Cortex of kidney (tissue), 1 donor: ENCODE data around the gene ARHGEF16.

Experiments used
- DNase-seq: peaks from one replicate; lab custom pipeline; 2025; lab: John Stamatoyannopoulos, UW

The ARHGEF16 gene

DNA sequence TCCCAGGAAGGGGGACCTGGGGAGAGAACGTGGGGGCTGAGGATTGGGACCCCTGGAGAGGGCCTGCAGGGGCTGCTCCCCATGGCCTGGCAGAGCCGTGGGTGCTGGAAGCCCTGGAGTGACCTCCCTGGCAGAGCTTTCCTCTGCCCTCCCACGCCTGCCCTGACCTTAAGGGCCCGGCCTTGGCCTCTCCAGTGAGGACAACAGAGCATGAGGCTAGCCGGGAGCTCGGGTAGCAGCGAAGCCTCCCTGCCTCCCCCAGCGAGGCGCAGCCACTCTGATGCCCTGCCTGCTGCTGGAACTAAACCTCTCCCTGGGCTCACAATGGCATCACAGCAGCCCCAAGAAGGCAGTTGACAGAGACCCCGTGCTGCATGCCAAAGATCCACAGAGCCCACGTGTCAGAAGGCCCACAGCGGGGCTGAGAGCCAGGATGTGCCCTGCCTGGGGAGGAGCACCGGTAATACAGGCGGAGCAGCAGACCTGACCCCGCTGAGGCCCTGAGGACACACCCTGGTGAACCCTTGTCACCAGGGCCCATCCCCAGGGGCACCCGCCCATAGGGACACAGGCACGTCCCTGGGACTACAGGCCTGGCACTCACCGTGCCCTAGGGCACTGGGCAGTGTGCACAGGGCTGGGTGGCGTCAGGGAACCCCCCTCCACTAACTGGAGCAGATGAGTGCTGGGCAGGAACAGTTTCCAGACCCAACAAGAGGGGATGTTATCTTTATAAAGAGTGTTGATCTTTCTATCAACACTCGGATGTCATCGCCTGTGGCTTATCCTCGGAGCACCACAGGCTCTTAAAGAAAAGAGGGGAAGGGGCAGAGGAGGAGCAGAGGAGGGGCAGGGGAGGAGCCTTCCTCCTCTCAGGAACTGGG, 48.4 kb downstream of the ARHGEF16 start:
- no peak for DNase-seq

DNA sequence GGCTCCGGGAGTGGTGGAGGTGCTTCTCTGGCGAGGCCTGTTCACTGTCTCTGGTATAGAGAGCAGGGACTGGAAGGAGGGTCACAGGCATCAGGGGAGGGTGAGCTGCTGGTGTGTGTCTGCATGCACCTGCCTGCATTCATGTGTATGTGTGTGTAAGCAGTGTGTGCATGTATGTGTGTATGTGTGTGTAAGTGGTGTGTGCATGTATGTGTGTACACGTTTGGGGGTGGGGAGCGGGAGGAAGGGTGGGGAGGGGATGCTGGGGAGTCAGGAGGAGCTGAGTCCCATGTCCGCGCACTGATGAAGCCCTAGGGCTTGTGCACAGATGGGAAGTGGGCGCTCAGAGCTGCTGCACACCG, 49.0 kb downstream of the ARHGEF16 start:
- no peak for DNase-seq

- DNase-seq = no peak
Measured at GRCh38 chr1:3504151-3504821, 49.8 kb downstream of the ARHGEF16 start.

GRCh38 chr1:3504822-3505153, 50.3 kb downstream of the ARHGEF16 start:
- DNase-seq = no peak

DNA sequence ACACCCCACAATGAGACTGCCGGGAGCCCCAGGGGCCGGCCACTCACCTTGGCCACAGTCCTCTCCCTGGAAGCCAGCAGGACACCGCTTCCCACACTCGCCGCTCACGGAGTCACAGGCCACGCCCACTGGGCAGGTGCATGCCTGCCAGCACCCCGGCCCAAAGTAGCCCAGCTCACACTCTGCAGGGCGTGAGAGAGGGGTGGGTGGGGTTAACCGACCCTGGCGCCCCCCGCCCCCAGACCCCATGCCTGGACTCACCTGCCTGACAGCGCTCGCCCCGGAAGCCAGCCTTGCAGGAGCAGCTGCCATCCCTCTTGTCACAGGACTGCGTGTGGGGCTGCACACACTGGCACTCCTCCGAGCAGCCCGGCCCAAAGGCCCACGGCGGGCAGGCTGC, 50.7 kb downstream of the ARHGEF16 start:
- no peak for DNase-seq

DNA sequence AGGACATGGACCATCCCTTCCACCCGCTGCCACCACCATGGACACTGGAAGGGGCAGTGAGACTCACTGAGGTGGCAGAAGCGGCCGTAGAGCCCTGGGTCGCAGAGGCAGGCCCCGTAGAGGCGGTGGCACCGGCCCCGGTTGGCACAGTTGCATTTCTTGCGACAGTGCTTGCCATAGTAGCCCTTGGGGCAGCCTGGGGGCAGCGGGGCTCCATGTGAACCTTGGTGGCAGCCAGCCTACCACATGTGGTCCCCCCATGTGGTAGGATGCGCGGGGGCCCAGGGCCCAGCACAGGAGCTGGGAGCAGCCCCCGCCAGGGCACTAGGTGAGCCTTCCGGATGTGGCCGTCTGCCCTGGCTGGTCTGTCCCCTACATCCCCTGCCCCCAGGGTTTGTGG, 51.6 kb downstream of the ARHGEF16 start:
- no peak for DNase-seq

- DNase-seq = no peak
Measured at GRCh38 chr1:3506943-3507342, 52.5 kb downstream of the ARHGEF16 start.

DNA sequence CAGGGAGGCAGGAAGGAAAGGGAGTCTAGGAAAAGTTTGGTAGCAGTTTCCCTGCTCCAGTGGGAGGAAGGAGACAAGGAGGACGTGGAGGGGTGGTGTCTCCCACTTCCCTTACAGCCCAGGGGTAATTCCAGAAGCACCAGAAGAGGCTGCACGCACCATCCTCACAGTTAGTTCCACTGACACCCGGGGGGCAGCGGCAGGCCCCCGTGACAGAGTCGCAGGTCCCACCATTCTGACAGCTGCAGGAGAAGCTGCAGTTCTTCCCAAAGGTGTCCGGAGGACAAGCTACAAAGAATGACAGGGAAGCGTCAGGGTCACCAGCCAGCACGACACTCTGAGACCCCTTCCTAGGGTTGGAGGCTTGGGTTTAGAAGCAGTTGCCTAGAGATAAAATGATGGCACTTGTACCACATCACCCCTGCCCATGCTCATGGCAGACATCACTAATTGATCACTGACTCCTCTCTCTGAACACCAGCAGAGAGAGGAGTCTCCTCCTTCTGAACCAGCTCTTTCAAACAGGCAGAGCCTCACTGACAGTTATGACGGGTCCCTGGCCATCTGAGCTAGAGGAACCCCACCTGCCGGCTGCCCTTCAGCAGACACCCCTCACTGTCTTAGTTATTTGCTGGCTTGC, 53.3 kb downstream of the ARHGEF16 start:
- DNase-seq = no peak

DNA sequence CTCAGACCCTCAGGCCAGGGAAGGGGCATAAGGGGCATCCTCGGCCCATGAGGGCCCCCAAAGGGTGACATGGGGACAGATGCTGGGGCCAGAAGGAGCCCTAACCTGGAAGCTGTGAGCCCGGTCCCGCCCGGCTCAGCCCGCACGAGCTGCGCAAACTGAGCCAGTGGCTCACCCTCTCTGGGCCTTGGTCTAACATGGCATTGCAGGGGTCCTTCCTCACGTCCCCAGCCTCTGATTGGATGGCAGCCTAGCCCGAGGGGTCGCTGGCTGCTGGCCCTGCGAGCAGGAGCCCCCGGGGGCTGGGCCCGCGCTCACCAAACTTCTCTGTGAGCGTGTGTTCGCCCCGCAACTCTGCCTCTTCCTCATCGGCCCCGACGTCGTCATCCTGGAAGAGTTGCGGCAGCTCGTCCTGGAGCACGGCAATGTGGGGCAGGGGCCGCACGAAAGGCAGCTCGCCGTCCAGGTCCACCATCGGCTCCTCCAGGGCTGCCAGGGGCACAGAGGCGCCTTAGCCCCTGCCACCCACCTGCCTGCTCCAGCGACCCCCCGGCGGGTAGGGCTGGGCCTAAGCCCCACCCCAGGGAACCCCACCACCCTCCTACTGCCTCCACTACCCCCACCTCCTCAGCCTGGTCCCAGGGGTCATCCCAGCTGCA, 54.4 kb downstream of the ARHGEF16 start:
- DNase-seq = no peak

GRCh38 chr1:3509721-3510120, 55.3 kb downstream of the ARHGEF16 start:
- DNase-seq = no peak

DNA sequence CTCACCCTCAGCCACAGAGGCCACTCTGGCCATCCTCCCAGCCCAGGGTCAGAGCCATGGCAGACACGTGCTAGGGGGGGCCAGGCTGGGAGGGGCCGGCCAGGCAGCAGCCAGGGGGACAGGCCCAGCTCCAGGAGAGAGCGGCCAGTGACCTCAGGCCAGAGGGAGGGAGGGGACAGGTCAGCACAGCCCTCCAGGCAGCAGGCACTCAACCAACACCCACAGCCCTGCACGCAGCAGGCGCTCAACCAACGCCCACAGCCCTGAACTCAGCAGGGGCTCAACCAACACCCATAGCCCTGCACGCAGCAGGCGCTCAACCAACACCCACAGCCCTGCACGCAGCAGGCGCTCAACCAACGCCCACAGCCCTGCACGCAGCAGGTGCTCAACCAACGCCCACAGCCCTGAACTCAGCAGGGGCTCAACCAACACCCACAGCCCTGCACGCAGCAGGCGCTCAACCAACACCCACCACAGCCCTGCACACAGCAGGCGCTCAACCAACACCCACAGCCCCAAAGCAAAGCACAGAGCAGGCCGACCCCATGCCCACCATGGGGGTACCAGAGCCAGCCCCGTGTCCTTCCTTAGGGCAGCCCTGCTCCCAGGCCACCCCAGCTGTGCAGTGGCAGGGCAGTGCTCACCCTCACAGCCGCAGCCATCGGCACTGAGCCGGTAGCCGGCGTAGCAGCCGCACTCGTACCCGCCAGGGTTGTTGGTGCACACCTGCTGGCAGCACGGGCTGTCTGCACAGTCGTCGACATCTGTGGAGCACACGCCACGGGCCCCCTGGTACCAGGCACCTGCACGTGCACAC, 55.9 kb downstream of the ARHGEF16 start:
- no peak for DNase-seq

GRCh38 chr1:3510956-3511250, 56.4 kb downstream of the ARHGEF16 start:
- DNase-seq = no peak

DNA sequence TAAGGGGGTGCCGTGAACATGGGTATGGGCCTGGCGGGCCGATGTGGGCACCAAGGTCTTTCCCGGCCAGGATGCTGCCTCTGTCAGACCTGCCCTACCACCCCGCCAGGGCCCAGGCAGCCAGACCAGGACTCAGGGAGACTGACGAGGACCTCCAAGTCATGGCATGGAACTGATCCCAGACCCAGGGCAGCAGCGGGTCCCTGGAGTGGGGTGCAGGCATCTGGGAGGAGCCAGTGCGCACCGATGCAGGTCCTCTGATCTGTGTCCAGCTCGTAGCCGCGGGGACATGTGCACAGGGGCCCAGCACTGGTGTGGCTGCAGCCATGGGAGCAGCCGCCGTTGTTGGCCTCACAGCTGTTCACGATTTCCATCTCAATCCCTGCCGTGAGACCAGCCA, 56.8 kb downstream of the ARHGEF16 start:
- no peak for DNase-seq

- DNase-seq = no peak
Measured at GRCh38 chr1:3511856-3512255, 57.4 kb downstream of the ARHGEF16 start.

GRCh38 chr1:3514404-3514803, 59.9 kb downstream of the ARHGEF16 start:
- DNase-seq = no peak

DNA sequence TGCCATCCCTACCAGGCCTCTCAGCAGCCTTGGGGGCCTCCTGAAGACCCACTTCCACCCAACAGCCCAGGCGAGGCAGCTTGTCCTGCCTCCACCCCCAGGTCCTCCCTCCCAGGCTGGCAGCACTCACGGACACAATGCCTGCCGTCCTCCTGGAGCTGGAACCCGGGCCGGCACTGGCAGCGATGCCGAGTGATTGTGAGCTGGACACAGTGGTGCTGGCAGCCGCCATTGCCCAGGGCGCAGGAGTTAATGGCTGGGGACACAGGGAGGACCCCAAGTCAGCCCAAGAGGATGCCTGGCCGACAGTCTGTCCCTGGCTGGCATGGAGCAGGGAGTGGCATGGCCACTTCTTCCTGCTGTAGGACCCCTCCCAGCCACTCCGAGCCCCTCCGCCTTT, 60.8 kb downstream of the ARHGEF16 start:
- no peak for DNase-seq

DNA sequence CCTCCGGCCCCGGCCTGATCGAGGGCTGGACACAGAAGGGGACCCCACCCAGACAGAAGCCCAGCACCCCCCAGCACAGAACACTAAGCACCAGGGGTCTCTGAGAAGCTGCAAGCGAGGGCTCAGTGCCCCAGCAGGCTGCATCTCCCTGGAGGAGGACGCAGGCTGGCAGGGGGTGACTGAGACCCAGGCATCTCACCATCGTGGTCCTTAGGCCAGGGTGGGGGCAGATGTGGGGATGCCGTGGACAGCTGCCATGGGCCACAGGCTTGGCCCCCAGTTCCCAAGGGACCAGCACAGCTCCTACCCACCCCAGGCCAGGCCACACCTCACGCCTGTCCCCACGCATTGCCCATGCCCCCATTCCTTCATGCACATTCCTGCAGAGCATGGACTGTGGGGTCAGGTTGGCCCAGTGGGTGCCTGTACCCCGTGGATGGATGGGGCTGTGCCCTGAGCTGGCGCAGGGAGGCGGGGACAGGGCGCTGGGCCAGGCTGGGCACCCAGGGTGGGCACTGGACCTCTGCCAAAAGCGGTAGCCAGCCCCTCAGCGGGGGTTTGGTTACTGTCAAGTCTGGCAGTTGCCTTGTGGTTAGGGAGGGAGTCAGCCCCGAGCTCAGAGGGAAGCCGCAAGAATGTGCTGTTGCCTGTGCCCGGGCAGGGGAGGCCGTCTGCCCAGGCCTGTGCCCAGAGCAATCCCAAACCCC, 61.5 kb downstream of the ARHGEF16 start:
- DNase-seq = no peak

GRCh38 chr1:3516481-3516869, 62.0 kb downstream of the ARHGEF16 start:
- no peak for DNase-seq

DNA sequence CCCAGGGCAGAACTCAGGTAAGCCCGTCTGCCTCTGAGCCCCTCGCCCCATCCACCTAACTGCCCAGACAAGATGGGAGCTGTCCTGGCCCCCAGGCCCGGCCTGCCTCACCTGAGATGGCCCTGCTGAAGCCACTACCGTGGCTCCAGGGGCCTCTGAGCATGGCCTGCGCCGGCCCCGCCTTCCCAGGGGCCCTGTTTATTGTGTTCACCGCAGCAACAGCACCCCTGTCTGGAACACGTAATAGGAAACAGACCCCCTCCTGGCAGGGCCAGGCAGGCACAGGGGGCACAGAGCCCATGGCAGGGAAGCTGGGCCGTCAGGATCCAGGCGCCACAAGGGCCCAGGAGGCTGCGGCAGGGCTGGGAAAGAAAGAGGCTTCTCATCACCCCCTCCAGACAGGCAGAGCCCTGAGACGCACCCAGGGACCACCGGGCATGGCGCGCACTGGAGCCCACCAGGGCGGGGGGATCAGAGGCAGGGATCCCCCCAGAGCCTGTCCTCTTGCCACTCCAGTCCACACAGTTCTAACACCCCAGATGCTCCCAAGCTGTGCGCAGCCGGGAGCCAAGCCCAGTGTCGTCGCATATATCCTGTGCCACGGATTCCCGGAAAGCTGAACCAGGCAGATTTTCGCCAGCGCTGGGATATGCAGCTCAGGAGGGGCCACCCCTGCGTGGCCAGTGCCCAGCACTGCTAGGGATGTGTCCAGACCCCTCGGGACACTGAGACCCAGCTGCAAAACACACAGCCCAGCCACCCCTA, 62.6 kb downstream of the ARHGEF16 start:
- DNase-seq = no peak

- no peak for DNase-seq
Measured at GRCh38 chr1:3518256-3518655, 63.8 kb downstream of the ARHGEF16 start.

DNA sequence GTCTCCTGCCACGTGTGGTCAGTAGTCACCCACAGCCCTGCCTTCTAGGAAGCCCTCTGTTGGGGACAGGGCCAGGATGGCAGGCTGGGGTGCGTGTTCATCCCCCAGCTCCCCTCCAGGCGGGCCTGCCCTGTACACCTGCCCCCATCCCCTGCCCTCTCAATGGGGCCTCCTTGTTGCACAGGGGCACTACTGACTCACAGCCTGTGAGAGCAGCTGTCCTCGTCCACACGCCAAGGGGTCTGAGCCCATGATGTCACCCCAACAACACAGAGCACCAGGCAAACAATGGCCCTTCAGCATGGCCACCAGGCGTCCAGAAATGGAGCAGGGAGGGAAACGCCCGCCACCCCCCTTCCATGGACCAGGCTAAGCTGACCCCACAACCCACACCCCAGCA, 64.3 kb downstream of the ARHGEF16 start:
- DNase-seq = no peak
